GM21619 (cell line): ENCODE results near the gene USP25.

ENCODE experiments used
- ATAC-seq: cut with Tn5 transposase; IDR thresholded peaks from one replicate; pipeline ENCODE4 v1.9.1; 2021; ENCODE audit not compliant: unreplicated experiment

USP25 gene

GRCh38 chr21:15763359-15763758 lies 33.6 kb downstream of the USP25 start:
- no peak for ATAC-seq

GRCh38 chr21:15764878-15765277 lies 35.1 kb downstream of the USP25 start:
- no peak for ATAC-seq

- no peak for ATAC-seq
Measured at GRCh38 chr21:15766952-15767603, 37.3 kb downstream of the USP25 start.

- ATAC-seq: no peak
Measured at GRCh38 chr21:15768045-15768601, 38.3 kb downstream of the USP25 start.

DNA sequence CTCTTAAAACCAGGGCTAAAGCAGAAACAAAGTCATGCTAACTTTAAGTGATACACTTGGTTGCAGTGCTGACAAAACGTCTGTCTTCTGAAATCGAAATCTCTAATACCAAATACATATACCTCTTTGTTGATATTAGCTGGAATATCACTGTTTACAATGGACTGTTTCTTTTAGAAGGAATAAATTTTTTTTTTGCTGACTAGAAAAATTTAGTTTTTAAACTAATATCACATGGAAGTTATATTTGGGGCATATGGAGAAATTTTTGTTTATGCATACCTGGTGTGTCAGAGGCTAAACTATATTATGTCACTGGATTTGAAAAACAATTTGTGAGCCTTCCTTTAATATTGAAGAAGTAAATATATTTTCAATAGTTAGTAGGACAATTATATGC lies 39.1 kb downstream of the USP25 start:
- no peak for ATAC-seq

DNA sequence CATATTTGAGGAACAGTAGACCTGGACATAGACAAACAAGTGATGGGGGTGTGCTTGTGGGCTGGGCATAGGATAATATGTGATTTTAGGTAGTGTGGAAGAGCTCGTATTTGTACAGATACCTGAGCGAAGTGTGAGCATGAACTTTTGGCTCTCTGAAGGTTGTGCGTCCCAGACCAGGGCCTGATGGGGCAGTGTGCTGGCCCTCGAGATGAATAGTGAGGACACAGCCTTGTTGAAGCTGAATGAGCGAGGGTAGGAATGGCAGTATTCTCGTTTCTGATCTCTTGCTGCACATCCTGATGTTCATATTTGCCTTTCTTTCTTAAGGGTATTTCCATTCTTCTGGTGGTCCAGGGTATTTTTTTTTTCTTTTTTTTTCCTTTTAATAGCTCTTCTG lies 41.5 kb downstream of the USP25 start:
- ATAC-seq: no peak

- no peak for ATAC-seq
Measured at GRCh38 chr21:15772654-15773053, 42.9 kb downstream of the USP25 start.

DNA sequence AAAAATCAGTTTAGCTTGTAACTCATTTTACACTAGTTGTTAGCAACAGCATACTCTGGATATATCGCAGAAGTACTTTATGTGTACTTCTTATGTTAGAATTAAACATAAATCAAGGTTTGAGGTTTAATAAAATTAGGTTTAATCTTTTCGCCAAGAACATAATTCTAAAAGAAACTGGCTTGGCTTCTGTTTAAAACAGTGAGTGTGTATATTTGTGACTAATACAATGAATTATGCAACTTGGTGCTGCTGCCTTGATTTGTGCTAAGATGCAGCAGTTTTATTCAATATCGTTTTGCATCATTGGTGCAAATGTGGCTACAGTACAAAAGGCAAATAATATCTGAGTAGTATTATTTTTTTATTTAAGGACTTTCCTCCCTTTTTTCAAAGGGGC lies 44.8 kb downstream of the USP25 start:
- ATAC-seq: no peak

DNA sequence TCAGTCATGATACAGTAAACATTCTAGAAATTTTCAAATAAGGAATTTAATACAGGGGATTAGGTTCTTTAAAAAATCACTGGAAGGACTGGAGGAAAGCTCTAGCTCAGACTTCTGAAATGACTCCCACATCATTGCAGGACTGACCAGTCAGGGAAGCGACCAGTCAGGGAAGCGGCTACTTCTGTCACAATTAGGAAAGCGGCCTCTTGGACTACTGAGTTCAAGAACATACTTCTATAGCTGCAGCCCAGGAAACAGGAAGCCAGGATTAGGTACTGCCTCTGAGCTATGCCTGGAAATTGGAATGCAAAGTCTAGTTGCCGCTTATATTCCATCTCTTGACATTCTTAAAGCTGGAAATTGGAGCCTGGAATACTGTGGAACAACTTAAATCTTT lies 45.5 kb downstream of the USP25 start:
- no peak for ATAC-seq

- no peak for ATAC-seq
Measured at GRCh38 chr21:15775981-15776380, 46.2 kb downstream of the USP25 start.

DNA sequence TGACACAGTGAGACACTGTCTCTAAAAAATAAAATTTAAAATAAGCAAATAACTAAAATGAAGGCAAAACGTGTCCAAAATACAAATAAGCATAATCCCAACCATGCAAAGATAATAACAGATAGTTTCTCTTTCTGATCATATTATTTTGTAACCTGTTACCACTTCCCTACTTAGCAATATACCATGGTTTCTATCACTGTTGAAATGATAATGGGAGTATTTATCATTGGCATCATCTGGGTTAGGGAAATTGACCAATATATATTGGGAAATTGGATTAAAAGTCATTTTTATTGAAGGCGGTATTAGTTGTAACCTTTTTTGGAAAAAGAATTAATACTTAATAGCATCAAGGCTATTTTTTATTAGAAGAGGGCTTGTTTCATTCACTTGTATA lies 47.0 kb downstream of the USP25 start:
- ATAC-seq: no peak

- no peak for ATAC-seq
Measured at GRCh38 chr21:15781986-15782385, 52.2 kb downstream of the USP25 start.

GRCh38 chr21:15788847-15789523 lies 59.2 kb downstream of the USP25 start:
- ATAC-seq: no peak

GRCh38 chr21:15793109-15793508 lies 63.3 kb downstream of the USP25 start:
- no peak for ATAC-seq

DNA sequence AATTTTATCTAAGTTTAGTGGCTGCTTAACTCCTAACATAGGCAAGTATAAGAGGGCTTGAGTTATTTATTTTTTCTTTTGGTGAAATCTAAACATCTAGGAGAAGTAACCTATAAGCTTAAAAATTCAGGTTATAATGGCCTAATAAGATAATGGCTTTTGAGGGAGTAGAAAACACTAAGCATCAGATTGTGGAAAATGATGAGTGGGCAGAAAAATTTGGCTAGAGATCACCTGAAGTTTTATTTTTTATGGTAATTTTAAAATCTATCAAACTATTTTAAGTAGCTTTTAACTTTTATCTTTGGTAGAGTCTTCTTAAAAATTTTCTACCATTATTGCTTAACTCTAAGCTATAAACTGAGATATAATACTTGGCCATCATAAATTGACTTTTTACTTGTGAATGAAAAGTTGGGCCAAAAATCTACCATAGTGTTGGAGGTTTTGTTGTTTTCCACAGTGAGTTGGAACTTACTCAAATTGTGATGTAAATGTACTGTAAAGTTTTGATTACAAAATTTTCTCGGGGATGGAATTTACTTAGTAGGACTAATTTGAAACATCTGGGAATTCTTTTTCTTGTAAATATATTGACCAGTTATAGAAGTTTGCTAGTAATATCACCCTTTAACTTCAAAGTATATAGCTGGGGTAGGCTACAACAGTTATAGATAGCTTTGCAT lies 63.9 kb downstream of the USP25 start:
- no peak for ATAC-seq

- ATAC-seq: no peak
Measured at GRCh38 chr21:15794277-15794912, 64.6 kb downstream of the USP25 start.

GRCh38 chr21:15795533-15795932 lies 65.8 kb downstream of the USP25 start:
- no peak for ATAC-seq

GRCh38 chr21:15797577-15798363 lies 68.0 kb downstream of the USP25 start:
- ATAC-seq: peak; percentile 58

- ATAC-seq: no peak
Measured at GRCh38 chr21:15801352-15801863, 71.6 kb downstream of the USP25 start.

DNA sequence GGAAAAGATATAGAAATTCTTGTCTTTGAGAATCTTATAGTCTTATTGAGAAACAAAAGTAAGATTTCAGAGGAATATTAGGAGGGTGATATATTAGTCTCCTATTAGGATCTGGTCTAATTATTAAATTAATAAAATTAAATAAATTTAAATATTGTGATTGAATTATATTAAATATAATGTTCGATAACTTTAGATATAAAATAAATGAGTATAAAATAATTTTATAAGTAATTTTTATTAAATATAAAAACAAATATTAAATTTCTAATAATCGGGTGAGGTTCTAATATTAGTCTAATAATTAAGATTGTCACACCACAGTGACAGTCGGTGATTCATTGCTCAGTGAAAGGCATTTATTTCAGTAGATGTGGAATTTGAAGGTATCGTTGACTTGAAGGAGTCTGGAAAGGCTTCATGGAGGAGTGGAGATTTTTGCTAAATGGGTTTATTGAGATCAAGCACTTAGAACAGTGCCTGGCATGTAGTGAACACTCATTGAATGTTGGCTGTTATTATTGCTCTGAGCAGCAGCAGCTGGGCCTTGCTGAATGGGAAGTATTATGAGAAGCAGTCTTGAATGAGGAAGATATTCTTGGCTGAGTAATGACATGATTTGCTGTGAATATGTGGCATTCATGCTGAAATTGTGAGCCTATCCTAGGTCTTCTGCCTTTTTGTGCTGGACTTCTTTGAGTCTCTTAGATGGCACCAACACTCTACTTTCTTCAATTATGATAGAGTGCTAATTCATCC lies 74.6 kb downstream of the USP25 start:
- no peak for ATAC-seq
